ENCODE results near the gene WDR33. TPM values are rescaled to one million over a fixed set of nuclear protein-coding genes. Genes with fewer than 3 reads are reported as not detected.
"Not testable (repeated sequence)": the region's sequence is repeated elsewhere in the genome, so short reads cannot be mapped to it uniquely, and the experiment has no call there.

WDR33 gene
- total RNA-seq, 1 donor from 2014 or later, result 23.5 TPM

GRCh38 chr2:127763776-127764175 lies 47.2 kb downstream of the WDR33 start:
- Histone ChIP-seq H3K36me3 (ENCODE audit: control insufficient read depth, insufficient read depth, low read length) (no peaks in the 10 kb centered on the region), H3K4me3 (ENCODE audit: low read depth, low read length) (no peak overlapping the region), H3K27me3 (ENCODE audit: control insufficient read depth, insufficient read depth, low read length) (no peaks in the 10 kb centered on the region)
- no peak for TF ChIP-seq CTCF (IDR thresholded peaks at IDR 0.05; ENCODE audit: insufficient read depth, low read length, poor library complexity, severe bottlenecking)
- DNase-seq (ENCODE audit: low read depth), result no peak

- DNase-seq (ENCODE audit: low read depth), result no peak
- no peaks in the 10 kb centered on the region for H3K36me3 ChIP-seq (ENCODE audit: control insufficient read depth, insufficient read depth, low read length)
- H3K4me3 ChIP-seq (ENCODE audit: low read depth, low read length), result no peak overlapping the region
- TF ChIP-seq CTCF (IDR thresholded peaks at IDR 0.05; ENCODE audit: insufficient read depth, low read length, poor library complexity, severe bottlenecking), result no peak
- H3K27me3 ChIP-seq (ENCODE audit: control insufficient read depth, insufficient read depth, low read length), result no peaks in the 10 kb centered on the region
Observed at GRCh38 chr2:127762846-127763245, 48.1 kb downstream of the WDR33 start.

DNA sequence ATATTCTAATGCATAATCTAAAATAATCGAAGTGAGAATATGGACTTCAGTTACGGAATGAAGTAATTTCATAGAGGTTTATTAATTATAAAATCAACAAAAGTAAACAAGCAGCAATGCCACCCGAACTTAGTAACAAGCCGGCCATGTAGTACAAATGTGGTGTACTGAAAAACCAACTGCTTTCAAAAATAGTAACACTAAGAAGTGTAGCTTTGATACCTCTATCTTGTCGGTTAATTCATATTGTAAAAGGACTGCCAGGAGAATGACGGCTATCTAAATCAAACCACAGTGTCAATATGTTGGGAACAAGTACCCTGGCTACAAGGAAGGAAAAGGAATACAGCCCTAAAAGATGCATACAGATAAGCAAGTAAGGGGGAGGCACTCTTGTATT lies 48.5 kb downstream of the WDR33 start:
- DNase-seq (ENCODE audit: low read depth), result no peak
- H3K4me3 ChIP-seq (ENCODE audit: low read depth, low read length), result no peak overlapping the region
- H3K36me3 ChIP-seq (ENCODE audit: control insufficient read depth, insufficient read depth, low read length), result no peaks in the 10 kb centered on the region
- H3K27me3 ChIP-seq (ENCODE audit: control insufficient read depth, insufficient read depth, low read length), result no peaks in the 10 kb centered on the region
- TF ChIP-seq CTCF (IDR thresholded peaks at IDR 0.05; ENCODE audit: insufficient read depth, low read length, poor library complexity, severe bottlenecking), result no peak

GRCh38 chr2:127759931-127760330 lies 51.0 kb downstream of the WDR33 start:
- no peak for DNase-seq (ENCODE audit: low read depth)
- no peak overlapping the region for H3K4me3 ChIP-seq (ENCODE audit: low read depth, low read length)
- no peak for TF ChIP-seq CTCF (IDR thresholded peaks at IDR 0.05; ENCODE audit: insufficient read depth, low read length, poor library complexity, severe bottlenecking)
- H3K27me3 ChIP-seq (ENCODE audit: control insufficient read depth, insufficient read depth, low read length), result no peaks in the 10 kb centered on the region
- no peaks in the 10 kb centered on the region for H3K36me3 ChIP-seq (ENCODE audit: control insufficient read depth, insufficient read depth, low read length)

- no peaks in the 10 kb centered on the region for H3K36me3 ChIP-seq (ENCODE audit: control insufficient read depth, insufficient read depth, low read length)
- no peak for DNase-seq (ENCODE audit: low read depth)
- no peak for TF ChIP-seq CTCF (IDR thresholded peaks at IDR 0.05; ENCODE audit: insufficient read depth, low read length, poor library complexity, severe bottlenecking)
- H3K27me3 ChIP-seq (ENCODE audit: control insufficient read depth, insufficient read depth, low read length), result no peaks in the 10 kb centered on the region
- no peak overlapping the region for H3K4me3 ChIP-seq (ENCODE audit: low read depth, low read length)
Observed at GRCh38 chr2:127754186-127754585, 56.8 kb downstream of the WDR33 start.

DNA sequence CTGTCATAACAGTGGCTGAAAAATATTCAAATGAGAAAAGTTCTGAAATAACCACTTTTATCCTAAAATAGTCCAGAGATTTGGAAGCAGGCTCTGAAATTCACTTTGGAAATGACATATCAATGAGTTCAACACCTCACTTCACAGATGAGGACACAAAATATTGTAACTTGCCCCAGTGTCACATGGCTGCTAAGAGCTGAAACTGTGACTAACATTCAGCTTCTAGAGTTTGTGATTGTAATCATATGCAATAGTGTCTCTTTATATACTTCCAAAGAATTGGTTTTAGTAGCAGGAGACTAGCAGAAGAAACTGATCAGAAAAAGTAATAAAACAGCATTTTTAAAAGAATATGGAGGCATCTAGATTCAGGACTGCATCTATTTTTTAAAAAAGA lies 57.6 kb downstream of the WDR33 start:
- TF ChIP-seq CTCF (IDR thresholded peaks at IDR 0.05; ENCODE audit: insufficient read depth, low read length, poor library complexity, severe bottlenecking), result no peak
- no peak for DNase-seq (ENCODE audit: low read depth)
- Histone ChIP-seq H3K27me3 (ENCODE audit: control insufficient read depth, insufficient read depth, low read length) (no peaks in the 10 kb centered on the region), H3K4me3 (ENCODE audit: low read depth, low read length) (no peak overlapping the region), H3K36me3 (ENCODE audit: control insufficient read depth, insufficient read depth, low read length) (no peaks in the 10 kb centered on the region)

DNA sequence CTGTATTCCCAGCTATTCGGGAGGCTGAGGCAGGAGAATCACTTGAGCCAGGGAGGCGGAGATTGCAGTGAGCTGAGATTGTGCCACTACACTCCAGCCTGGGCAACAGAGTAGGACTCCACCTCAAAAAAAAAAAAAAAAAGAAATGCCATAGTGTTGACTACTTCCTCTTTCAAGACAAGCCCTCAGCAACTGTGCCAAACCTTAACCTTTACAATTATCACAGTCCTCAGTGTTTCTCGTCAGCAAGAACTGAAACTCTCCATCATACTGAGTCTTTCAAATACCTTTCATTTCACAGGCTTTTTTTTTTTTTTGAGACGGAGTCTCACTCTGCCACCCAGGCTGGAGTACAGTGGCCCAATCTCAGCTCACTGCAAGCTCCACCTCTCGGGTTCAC lies 61.4 kb downstream of the WDR33 start:
- DNase-seq (ENCODE audit: low read depth); H3K4me3 ChIP-seq (ENCODE audit: low read depth, low read length); H3K36me3 ChIP-seq (ENCODE audit: control insufficient read depth, insufficient read depth, low read length); H3K27me3 ChIP-seq (ENCODE audit: control insufficient read depth, insufficient read depth, low read length): not testable (repeated sequence)
